Activated CD8-positive, alpha-beta memory T cell treated with anti-CD3 and anti-CD28 coated beads, Interleukin-2, amount 50 U/mL, for 1 hour (primary cell): ENCODE results near the gene MXD1.

Source experiments
- DNase-seq: peaks from one replicate; pipeline ENCODE4 v3.0.0-alpha.2; 2020; ENCODE audit errors: extremely low read depth

Gene MXD1

DNA sequence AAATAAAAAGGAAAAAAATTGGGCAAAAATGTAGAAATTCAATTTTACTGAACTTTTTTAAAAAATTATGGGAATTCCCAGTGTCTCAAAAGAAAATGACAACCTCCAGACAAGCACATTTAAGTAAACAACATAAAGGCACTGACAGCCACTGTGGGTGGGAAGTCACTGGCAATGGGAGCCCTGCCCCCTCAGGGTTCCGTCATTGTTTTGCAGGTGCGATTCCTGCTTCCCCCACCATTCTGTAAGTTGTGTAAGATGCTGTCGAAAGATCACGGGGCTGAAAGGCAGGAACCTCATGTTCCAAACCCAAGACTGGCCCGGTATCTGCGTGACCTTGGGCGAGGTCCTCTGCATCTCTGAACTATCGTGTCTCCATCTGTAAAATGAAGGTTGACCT is 62.3 kb downstream of the MXD1 start:
- DNase-seq, result no peak

DNA sequence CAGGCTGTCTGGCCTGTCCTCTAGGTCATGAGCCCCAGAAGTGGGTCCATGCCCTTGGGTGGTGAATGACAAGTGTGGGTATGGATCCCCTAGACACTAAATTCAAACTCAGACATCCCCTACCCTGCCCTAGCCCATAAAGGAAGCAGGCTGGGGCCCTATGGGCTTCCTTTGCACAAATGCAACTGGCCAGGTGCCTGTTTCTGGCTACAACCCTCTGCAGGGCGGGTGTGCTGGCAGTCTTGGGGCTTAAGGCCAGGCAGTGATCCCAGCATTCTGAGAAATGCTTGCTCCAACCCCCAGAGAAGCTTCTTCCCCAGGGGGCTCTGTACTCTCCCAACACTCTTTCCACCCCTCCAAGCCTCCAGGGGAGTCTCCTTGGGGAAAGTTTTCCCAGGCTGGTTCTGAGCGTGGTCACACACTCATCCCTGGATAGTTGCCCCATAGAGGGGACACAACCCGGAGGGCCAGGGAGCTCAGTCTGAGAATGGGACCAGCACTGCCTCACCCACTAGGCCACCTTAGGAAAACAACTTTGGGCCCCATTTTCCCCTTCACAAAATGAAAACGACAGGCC is 63.1 kb downstream of the MXD1 start:
- no peak for DNase-seq

DNA sequence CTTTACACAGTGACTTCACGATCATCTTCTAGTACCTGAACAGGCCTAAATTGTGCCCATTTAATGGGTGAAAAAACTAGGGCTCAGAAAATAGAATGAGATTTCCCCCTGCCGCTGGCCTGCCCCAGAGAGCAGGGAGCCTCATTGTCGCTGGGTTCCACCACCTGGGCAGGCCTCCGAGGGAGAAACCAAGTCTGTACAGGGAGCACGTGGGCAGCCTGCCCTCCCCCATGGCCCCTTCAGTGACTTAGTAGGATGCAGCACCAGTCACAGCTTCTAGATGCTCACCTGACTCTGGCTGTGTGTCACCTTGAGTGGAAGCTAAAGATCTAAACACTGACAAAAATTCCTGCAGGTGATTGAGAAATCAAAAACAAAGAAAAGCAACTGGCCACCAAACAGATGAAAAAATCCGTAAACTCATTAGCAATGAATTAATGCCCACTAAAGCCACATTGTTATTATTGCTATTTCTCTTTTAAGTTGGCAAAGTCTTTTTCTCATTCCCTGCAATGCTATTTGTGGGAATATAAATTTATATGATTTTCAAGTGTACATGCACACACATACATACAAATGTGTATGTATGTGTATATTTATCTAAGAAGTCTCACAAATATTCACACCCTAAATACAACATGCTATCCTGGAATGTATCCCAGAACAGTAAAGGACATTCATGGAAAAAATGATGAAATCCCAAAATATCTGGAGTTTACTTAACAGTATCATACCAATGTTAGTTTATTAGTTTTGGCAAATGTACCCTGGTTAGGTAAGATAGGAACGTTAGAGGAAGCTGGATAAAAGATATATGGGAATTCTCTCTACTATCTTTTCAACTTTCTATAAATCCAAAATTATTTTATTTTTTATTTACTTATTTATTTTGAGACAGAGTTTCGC is 65.2 kb downstream of the MXD1 start:
- DNase-seq, result no peak

DNA sequence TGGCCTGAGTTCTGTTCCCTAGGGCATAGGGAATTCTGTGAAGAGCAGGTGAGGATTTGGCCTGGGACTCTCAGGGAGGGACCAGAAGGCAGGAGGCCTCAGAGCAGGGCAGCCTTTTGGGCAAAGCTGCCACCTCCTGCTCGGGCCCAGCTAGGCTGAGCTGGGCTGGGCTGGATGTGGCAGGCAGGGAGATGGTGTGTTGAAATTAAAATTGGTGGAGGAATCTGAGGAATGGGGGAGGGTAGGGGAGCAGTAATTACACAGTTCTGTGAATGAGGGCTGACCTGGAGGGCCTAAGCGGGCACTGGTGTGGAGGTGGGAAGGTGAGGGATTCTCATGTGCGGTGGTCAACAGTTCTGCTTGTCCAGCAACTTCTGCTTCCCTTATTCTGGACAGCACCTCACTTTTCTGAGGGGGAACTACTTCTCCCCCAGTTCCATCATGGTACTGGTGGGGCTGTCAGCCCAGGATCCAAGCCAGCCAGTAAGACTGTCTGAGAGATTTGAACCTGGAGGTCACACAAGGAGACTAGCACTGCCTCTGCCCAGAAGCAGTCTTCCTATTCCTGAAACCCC is 68.6 kb downstream of the MXD1 start:
- no peak for DNase-seq

DNA sequence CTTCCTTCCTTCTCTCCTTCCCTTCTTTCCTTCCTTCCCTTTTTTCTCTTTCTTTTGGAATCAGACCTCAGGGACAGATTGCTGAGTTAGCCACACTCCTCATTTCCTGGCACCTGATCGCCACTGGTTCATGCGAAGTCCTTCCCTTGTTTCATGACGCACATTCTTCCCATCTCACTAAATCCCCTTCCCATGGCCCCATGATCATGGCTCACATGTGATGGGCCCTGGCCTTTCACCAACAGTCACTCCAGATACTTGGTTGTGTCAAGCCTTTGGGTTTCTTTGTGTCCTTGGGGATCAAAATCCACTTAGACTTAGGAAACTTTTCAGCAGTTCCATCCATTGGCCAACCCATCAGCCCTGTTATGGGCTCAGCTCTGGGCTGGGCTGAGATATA is 70.3 kb downstream of the MXD1 start:
- DNase-seq, result no peak

DNA sequence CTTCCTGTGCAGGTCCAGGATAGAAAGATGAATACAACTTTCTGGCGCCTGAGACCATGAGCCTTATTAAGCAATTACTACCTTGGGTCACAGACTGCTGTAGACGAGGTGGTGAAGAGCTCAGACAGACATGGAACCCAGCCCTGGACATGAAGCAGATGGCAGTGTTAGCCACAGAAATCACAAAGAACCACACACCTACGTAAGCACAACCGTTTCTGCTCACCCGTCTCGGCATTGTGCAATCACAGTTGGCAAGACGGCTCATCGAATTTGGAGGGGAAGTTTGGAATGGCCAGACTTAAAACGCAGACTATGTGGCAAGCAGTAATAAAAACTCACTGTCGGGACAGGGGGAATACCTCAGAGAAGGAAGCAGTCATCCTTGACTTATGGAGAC is 70.8 kb downstream of the MXD1 start:
- DNase-seq, result no peak

DNA sequence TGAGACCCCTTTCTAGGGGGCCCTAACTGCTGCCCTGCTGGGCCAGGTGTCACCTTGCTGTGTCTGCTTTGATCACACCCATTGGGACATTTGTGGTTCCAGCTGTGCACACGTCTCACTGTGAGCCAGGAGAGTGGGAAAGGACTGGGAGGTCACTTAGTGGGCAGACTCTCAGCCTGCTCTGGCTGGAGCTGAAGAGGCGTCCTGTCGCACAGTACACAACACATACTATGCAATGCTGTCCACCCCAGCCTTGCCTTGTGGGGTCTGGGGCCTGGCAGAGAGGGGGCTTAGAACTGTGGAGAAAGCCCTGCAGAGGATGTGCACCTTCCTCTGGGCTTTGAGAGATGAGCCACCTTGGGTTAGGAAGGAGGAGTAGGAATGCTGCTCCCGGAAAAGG is 71.8 kb downstream of the MXD1 start:
- no peak for DNase-seq

DNA sequence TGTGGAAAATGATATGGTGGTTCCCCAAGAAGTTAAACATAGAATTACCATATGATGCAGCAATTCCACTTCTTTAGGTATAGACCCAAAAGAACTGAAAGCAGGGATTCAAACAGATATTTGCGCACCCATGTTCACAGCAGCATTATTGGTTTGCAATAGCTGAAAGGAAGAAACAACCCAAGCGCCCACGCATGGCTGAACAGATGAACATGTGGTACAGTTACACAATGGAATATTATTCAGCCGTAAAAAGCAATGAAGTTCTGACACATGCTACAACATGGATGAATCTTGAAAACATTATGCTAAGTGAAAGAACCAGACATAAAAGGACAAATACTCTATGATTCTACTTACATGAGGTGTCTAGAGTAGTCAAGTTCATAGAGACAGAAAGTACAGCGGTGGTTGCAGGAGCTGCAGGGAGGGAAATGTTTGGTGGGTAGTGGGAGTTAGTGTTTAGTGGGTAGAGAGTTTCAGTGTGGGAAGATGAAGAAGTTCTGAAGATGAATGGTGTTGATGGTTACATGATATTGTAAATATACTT is 73.3 kb downstream of the MXD1 start:
- no peak for DNase-seq

DNA sequence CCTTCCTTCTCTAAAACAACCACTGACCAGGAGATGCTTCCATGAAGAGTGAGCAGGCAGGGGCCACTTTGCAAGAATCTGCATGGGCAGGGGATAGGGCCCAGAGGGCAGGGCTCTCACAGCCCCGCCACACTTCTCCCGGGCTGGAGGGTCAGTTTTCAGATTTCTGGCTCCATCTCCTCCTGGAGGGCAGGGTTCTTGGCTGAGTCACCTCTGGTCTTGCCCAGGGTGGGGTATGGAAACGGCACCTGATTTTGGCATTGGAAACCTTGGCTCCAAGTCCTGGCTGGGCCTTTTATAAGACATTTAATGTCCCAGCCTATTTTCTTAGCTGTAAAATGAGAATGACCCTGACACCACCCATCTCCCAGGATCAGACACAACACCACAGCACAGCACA is 74.1 kb downstream of the MXD1 start:
- DNase-seq, result no peak

DNA sequence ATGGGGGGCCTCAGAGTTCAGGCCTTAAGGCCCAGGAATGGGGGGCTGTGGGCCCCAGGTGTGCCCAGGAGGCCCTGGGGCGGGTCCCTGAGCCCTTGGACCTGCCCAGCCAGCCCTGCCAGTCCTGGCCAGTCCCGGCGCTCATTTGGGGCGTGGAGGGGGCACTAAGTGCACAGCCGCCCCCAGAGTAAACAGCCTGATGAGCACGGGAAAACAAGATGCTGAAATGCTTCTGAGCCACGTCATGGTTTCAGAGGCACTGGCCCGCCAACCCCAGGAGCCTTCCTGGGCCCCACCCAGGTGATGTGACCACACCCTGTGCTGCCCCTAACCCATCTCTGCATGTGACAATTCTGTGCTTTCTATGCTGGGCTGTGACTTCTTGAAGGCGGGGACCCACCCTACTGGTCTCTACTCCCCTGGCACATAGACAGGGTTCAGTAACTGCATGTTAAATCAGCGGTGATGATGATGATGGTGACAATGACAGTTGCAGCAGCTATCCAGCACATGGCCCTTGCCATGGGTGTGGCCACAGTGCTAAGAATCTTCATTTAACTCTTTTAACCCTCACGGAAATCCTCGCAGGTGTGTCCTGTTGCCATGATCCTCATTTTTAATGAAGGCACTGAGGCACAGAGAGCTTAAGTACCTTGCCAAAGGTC is 74.7 kb downstream of the MXD1 start:
- DNase-seq, result no peak
